Sigmoid colon (tissue), 7 donors: Measurements from ENCODE around the gene THEM5. TPM values are rescaled to one million over a fixed set of nuclear protein-coding genes. Genes with fewer than 3 reads are reported as not detected.
"Not testable (repeated sequence)": the region's sequence is repeated elsewhere in the genome, so short reads cannot be mapped to it uniquely, and the experiment has no call there.

ENCODE experiments used
- DNase-seq: peaks from one replicate; pipeline ENCODE4 v3.0.0-alpha.2; 2019
- H3K27ac ChIP-seq, 4 donors: fragments of 200-600 bp; sonication (generic); one replicate each; pipeline ENCODE4 v1.5.1; 2016 to 2019; ENCODE audit warnings: mild to moderate bottlenecking in 1 of 4
- H3K27me3 ChIP-seq, 3 donors: fragments of 200-600 bp; sonication (generic); one replicate each; pipeline ENCODE4 v1.5.1; 2019; ENCODE audit warnings: mild to moderate bottlenecking in 1 of 3
- H3K36me3 ChIP-seq, 4 donors: fragments of 200-600 bp; sonication (generic); one replicate each; pipeline ENCODE4 v1.5.1; 2016 to 2019
- H3K4me1 ChIP-seq, 4 donors: fragments of 200-600 bp; sonication (generic); one replicate each; pipeline ENCODE4 v1.5.1; 2017 to 2019
- H3K4me3 ChIP-seq, 4 donors: fragments of 200-600 bp; sonication (generic); one replicate each; pipeline ENCODE4 v1.5.1; 2017 to 2019; ENCODE audit warnings: mild to moderate bottlenecking in 2 of 4, moderate library complexity in 1 of 4
- H3K9me3 ChIP-seq, 4 donors: fragments of 200-600 bp in 3 of 4; sonication (generic) in 3 of 4; one replicate each; pipeline versions ENCODE4 v1.5.1 to v1.6.1; 2013 to 2019
- CTCF ChIP-seq, 4 experiments: fragments of 450-650 bp in 3 of 4; fragments of 200-600 bp in 1 of 4; IDR thresholded peaks; one replicate each; pipeline ENCODE4 v1.5.1; 2016 to 2019; ENCODE audit warnings: antibody characterized with exemption in 4 of 4, mild to moderate bottlenecking in 3 of 4, moderate library complexity in 2 of 4
- EP300 ChIP-seq, 4 donors: sonication (generic); formaldehyde crosslinking; IDR thresholded peaks; one replicate each; pipeline ENCODE4 v1.6.1; 2017; ENCODE audit warnings: antibody characterized with exemption in 4 of 4
- POLR2A ChIP-seq, 2 donors: fragments of 450-650 bp; IDR thresholded peaks; one replicate each; pipeline ENCODE4 v1.6.1; 2016; ENCODE audit warnings: antibody characterized with exemption in 2 of 2, mild to moderate bottlenecking in 2 of 2, moderate library complexity in 2 of 2
- POLR2AphosphoS5 ChIP-seq, 4 donors: sonication (generic); formaldehyde crosslinking; IDR thresholded peaks; one replicate each; pipeline ENCODE4 v1.6.1; 2017; ENCODE audit warnings: antibody characterized with exemption in 4 of 4
- WGBS, 2 donors: extraction: QIAGEN DNeasy Blood & Tissue Kit; methylation state at CpG; one replicate each; pipeline ENCODE4 v1.1.7; 2013; 5-methylcytosine and 5-hydroxymethylcytosine counted together
- intact Hi-C: fragments of 100-400 bp; cut with DNase I; formaldehyde crosslinking; loops from one replicate; pipeline ENCODE4 v1.15.1; 2023
- polyA plus RNA-seq, 3 donors: library from polyadenylated mRNA; stranded (reverse); fragments of 200-250 nt; gene quantifications; one replicate each; pipeline ENCODE4 v1.2.3, GENCODE V29; 2013
- total RNA-seq, 4 donors: library from RNA; depleted of rRNA; stranded (reverse); fragments of >200 nt; gene quantifications; one replicate each; pipeline ENCODE4 v1.1.0, GENCODE V29; 2016
- donor health status: healthy with polysubstance abuse.
- donor health status: Bipolar disorder and iron deficiency.
- donor health status: healthy.

Gene THEM5
- total and polyA plus RNA-seq, 7 donors = not detected

- WGBS, 2 donors = 70 to 87% methylated on average over 6 of the region's 6 CpGs
These were observed 6.4 kb upstream of the THEM5 start for GRCh38 chr1:151859891-151860293.

GRCh38 chr1:151858886-151859665 lies 5.6 kb upstream of the THEM5 start:
- no peaks in the 10 kb centered on the region for H3K4me1 ChIP-seq
- no peak overlapping the region for H3K27ac ChIP-seq
- intact Hi-C loops = no loop called here
- no peaks in the 10 kb centered on the region for H3K27me3 ChIP-seq
- no peak overlapping the region for H3K4me3 ChIP-seq
- no peak for DNase-seq
- H3K36me3 ChIP-seq = no peaks in the 10 kb centered on the region
- no peak for TF ChIP-seq CTCF (IDR thresholded peaks at IDR 0.05)
- TF ChIP-seq POLR2AphosphoS5 (IDR thresholded peaks at IDR 0.05) = no peak
- TF ChIP-seq POLR2A (IDR thresholded peaks at IDR 0.05) = no peak
- no peak for TF ChIP-seq EP300 (IDR thresholded peaks at IDR 0.05)
- WGBS, 2 donors = 92% methylated on average over 6 of the region's 6 CpGs
- H3K9me3 ChIP-seq = no peaks in the 10 kb centered on the region

More at GRCh38 chr1:151859891-151860293, 6.4 kb upstream of the THEM5 start:
- H3K4me3 ChIP-seq = no peak overlapping the region
- H3K27ac ChIP-seq = no peak overlapping the region
- no peaks in the 10 kb centered on the region for H3K27me3 ChIP-seq
- H3K4me1 ChIP-seq = no peaks in the 10 kb centered on the region
- DNase-seq = no peak
- intact Hi-C loops = no loop called here
- H3K36me3 ChIP-seq = no peaks in the 10 kb centered on the region
- H3K9me3 ChIP-seq = no peaks in the 10 kb centered on the region
- no peak for TF ChIP-seq EP300 (IDR thresholded peaks at IDR 0.05)
- no peak for TF ChIP-seq POLR2AphosphoS5 (IDR thresholded peaks at IDR 0.05)
- TF ChIP-seq CTCF (IDR thresholded peaks at IDR 0.05) = no peak
- no peak for TF ChIP-seq POLR2A (IDR thresholded peaks at IDR 0.05)

- no peak for TF ChIP-seq CTCF (IDR thresholded peaks at IDR 0.05)
- no peak for TF ChIP-seq EP300 (IDR thresholded peaks at IDR 0.05)
- TF ChIP-seq POLR2A (IDR thresholded peaks at IDR 0.05) = no peak
- no peak for TF ChIP-seq POLR2AphosphoS5 (IDR thresholded peaks at IDR 0.05)
- H3K27me3 ChIP-seq = no peaks in the 10 kb centered on the region
- H3K9me3 ChIP-seq = no peaks in the 10 kb centered on the region
- 72 to 76% methylated on average over 3 of the region's 3 CpGs for WGBS, 2 donors
- H3K4me3 ChIP-seq = no peak overlapping the region
- DNase-seq = no peak
- H3K36me3 ChIP-seq = no peaks in the 10 kb centered on the region
- H3K4me1 ChIP-seq = no peaks in the 10 kb centered on the region
- intact Hi-C loops = no loop called here
- H3K27ac ChIP-seq = no peak overlapping the region
These were observed 4.7 kb upstream of the THEM5 start for GRCh38 chr1:151858030-151858746.

GRCh38 chr1:151855933-151856332 lies 2.4 kb upstream of the THEM5 start:
- no peaks in the 10 kb centered on the region for H3K36me3 ChIP-seq
- H3K9me3 ChIP-seq = no peaks in the 10 kb centered on the region
- H3K4me3 ChIP-seq = no peak overlapping the region
- H3K4me1 ChIP-seq = no peaks in the 10 kb centered on the region
- intact Hi-C loops = no loop called here
- no peak overlapping the region for H3K27ac ChIP-seq
- no peak for DNase-seq
- WGBS, 2 donors = 62 to 63% methylated on average over 4 of the region's 4 CpGs
- H3K27me3 ChIP-seq = no peaks in the 10 kb centered on the region
- TF ChIP-seq CTCF (IDR thresholded peaks at IDR 0.05) (no peak), POLR2A (IDR thresholded peaks at IDR 0.05) (no peak), EP300 (IDR thresholded peaks at IDR 0.05) (no peak), POLR2AphosphoS5 (IDR thresholded peaks at IDR 0.05) (no peak)

- H3K9me3 ChIP-seq, DNase-seq, H3K36me3 ChIP-seq, intact Hi-C loops, H3K4me1 ChIP-seq, H3K4me3 ChIP-seq, H3K27me3 ChIP-seq, H3K27ac ChIP-seq: not testable (repeated sequence)
- WGBS, 2 donors = 82 to 88% methylated on average over 8 of the region's 8 CpGs
These were observed 2.0 kb upstream of the THEM5 start for GRCh38 chr1:151855516-151855915.
